Activated naive CD8-positive, alpha-beta T cell treated with anti-CD3 and anti-CD28 coated beads, Interleukin-2, amount 50 U/mL, for 16 hours (primary cell): ENCODE results near the gene OR10H1.
"Not testable (repeated sequence)": the region's sequence is repeated elsewhere in the genome, so short reads cannot be mapped to it uniquely, and the experiment has no call there.

Source experiments
- DNase-seq: peaks from one replicate; pipeline ENCODE4 v3.0.0-alpha.2; 2020; ENCODE audit warnings: low read depth, low spot score

Gene OR10H1

DNA sequence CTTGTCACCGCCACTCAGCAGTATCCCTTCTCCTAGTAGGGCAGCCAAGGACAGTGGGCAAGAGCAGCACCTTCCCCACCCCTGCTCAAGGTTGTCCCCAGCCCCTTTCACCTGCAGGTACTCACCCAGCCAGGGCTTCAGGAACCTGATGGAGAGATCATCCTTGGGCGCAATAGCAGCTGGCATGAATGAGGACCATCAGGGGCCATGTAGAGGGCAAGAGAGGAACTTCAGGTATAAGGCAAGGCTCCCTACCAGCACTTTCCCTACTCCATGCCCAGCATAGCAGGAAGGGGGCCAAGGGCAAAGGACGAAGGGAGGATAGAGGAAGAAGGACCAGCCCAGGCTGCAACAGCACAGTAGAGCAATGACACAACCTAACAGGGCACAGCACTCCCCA is 41.3 kb downstream of the OR10H1 start:
- not testable (repeated sequence) for DNase-seq

DNA sequence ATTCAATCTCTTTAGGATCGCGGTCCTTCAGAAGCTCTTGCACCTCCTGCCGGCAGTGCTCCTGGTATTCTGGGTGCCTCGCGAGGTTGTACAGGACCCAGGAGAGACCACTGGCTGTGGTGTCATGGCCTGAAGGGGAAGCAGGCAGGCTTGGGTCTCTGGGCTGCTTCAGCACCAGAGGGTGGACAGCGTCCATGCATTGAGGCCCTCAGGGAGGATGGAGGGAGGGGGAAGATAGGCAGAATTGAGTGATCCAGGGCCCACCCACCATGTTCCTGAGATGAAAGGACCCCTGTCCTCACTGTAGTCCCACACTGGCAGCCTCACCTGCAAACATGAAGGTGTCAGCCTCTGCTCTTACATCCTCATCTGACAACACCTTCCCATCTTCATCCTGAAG is 45.9 kb downstream of the OR10H1 start:
- DNase-seq = no peak

GRCh38 chr19:15759962-15760565 is 55.4 kb downstream of the OR10H1 start:
- DNase-seq = no peak

- DNase-seq = no peak
Observed at GRCh38 chr19:15758379-15758778, 57.1 kb downstream of the OR10H1 start.
